Measurements from ENCODE around the gene DAPK2. TPM values are rescaled to one million over a fixed set of nuclear protein-coding genes. Genes with fewer than 3 reads are reported as not detected.
A peak's percentile ranks its signal among the peaks of the same experiment; 100 is the strongest.

The DAPK2 gene
- total and polyA plus RNA-seq, 7 donors = 3.7 to 65.6 (median 44.3) TPM

- DNase-seq (no peak), ATAC-seq (peak in 1 of 4 donors; percentile 25)
- H3K36me3 ChIP-seq (ENCODE audit: insufficient read depth in 1 of 2, low read depth in 1 of 2) = peaks cover 0 to 15% of the 10 kb centered on the region in 2 donors
- no peaks in the 10 kb centered on the region for H3K27me3 ChIP-seq (ENCODE audit: insufficient read depth in 3 of 3, low read length in 2 of 3)
- H3K4me1 ChIP-seq = peaks cover 30% of the 10 kb centered on the region
- H3K9me3 ChIP-seq = no peaks in the 10 kb centered on the region
- intact Hi-C loops (cut with DNase I) = no loop called here
- no peak overlapping the region for H3K27ac ChIP-seq
- 69 to 92% (median 73%) methylated on average over 8 of the region's 8 CpGs for WGBS, 3 donors
- no peak overlapping the region for H3K4me3 ChIP-seq
- TF ChIP-seq CTCF (IDR thresholded peaks at IDR 0.05) = no peak
Observed at GRCh38 chr15:64029110-64029509, 17.2 kb downstream of the DAPK2 start.

GRCh38 chr15:64026591-64026990 is 19.7 kb downstream of the DAPK2 start:
- TF ChIP-seq CTCF (IDR thresholded peaks at IDR 0.05) = no peak
- Histone ChIP-seq H3K4me3 (no peak overlapping the region), H3K27ac (peak overlapping the region; percentile 27), H3K27me3 (ENCODE audit: insufficient read depth in 3 of 3, low read length in 2 of 3) (no peaks in the 10 kb centered on the region), H3K9me3 (no peaks in the 10 kb centered on the region), H3K4me1 (peaks cover 54% of the 10 kb centered on the region), H3K36me3 (ENCODE audit: insufficient read depth in 1 of 2, low read depth in 1 of 2) (peaks cover 0 to 6% of the 10 kb centered on the region in 2 donors)
- ATAC-seq (no peak), DNase-seq (no peak)
- WGBS, 3 donors = 67 to 85% (median 80%) methylated on average over 4 of the region's 4 CpGs
- intact Hi-C loops (cut with DNase I) = no loop called here

- intact Hi-C loops (cut with DNase I) = no loop called here
- H3K27me3 ChIP-seq (ENCODE audit: insufficient read depth in 3 of 3, low read length in 2 of 3) = no peaks in the 10 kb centered on the region
- no peak overlapping the region for H3K4me3 ChIP-seq
- peaks cover 0 to 3% of the 10 kb centered on the region in 2 donors for H3K36me3 ChIP-seq (ENCODE audit: insufficient read depth in 1 of 2, low read depth in 1 of 2)
- ATAC-seq (peak in 2 of 4 donors; percentile 29 to 53), DNase-seq (no peak)
- peak overlapping the region; percentile 88 for H3K27ac ChIP-seq
- 69 to 77% (median 72%) methylated on average over 5 of the region's 5 CpGs for WGBS, 3 donors
- no peak for TF ChIP-seq CTCF (IDR thresholded peaks at IDR 0.05)
- H3K9me3 ChIP-seq = no peaks in the 10 kb centered on the region
- H3K4me1 ChIP-seq = peaks cover 75% of the 10 kb centered on the region
Observed at GRCh38 chr15:64024172-64025050, 21.9 kb downstream of the DAPK2 start.

GRCh38 chr15:64023220-64023619 is 23.1 kb downstream of the DAPK2 start:
- 20 to 62% (median 38%) methylated on average over 1 of the region's 1 CpG for WGBS, 3 donors
- no peak for TF ChIP-seq CTCF (IDR thresholded peaks at IDR 0.05)
- DNase-seq (no peak), ATAC-seq (no peak)
- H3K36me3 ChIP-seq (ENCODE audit: insufficient read depth in 1 of 2, low read depth in 1 of 2) = peaks cover 0 to 3% of the 10 kb centered on the region in 2 donors
- H3K4me1 ChIP-seq = peaks cover 87% of the 10 kb centered on the region
- H3K4me3 ChIP-seq = no peak overlapping the region
- H3K27ac ChIP-seq = peak overlapping the region; percentile 88
- no peaks in the 10 kb centered on the region for H3K9me3 ChIP-seq
- intact Hi-C loops (cut with DNase I) = no loop called here
- H3K27me3 ChIP-seq (ENCODE audit: insufficient read depth in 3 of 3, low read length in 2 of 3) = no peaks in the 10 kb centered on the region
